ENCODE measurements around the gene AMACR.
"Not testable (repeated sequence)": the region's sequence is repeated elsewhere in the genome, so short reads cannot be mapped to it uniquely, and the experiment has no call there.

The AMACR gene

GRCh38 chr5:33966805-33967204, 41.0 kb downstream of the AMACR start:
- no peak for DNase-seq (ENCODE audit: low read depth)

GRCh38 chr5:33964132-33964700, 43.6 kb downstream of the AMACR start:
- no peak for DNase-seq (ENCODE audit: low read depth)

- no peak for DNase-seq (ENCODE audit: low read depth)
Measured at GRCh38 chr5:33958176-33958575, 49.7 kb downstream of the AMACR start.

- no peak for DNase-seq (ENCODE audit: low read depth)
Measured at GRCh38 chr5:33957577-33958150, 50.2 kb downstream of the AMACR start.

- not testable (repeated sequence) for DNase-seq (ENCODE audit: low read depth)
Measured at GRCh38 chr5:33952175-33952574, 55.7 kb downstream of the AMACR start.

- DNase-seq (ENCODE audit: low read depth) = no peak
Measured at GRCh38 chr5:33944543-33945132, 63.2 kb downstream of the AMACR start.

- no peak for DNase-seq (ENCODE audit: low read depth)
Measured at GRCh38 chr5:33941090-33941489, 66.8 kb downstream of the AMACR start.

- DNase-seq (ENCODE audit: low read depth) = no peak
Measured at GRCh38 chr5:33939556-33940262, 68.1 kb downstream of the AMACR start.

GRCh38 chr5:33938881-33939280, 69.0 kb downstream of the AMACR start:
- no peak for DNase-seq (ENCODE audit: low read depth)

- DNase-seq (ENCODE audit: low read depth) = no peak
Measured at GRCh38 chr5:33938507-33938796, 69.4 kb downstream of the AMACR start.

GRCh38 chr5:33937707-33938506, 69.9 kb downstream of the AMACR start:
- no peak for DNase-seq (ENCODE audit: low read depth)

- no peak for DNase-seq (ENCODE audit: low read depth)
Measured at GRCh38 chr5:33937017-33937706, 70.7 kb downstream of the AMACR start.

- DNase-seq (ENCODE audit: low read depth) = no peak
Measured at GRCh38 chr5:33936381-33937016, 71.4 kb downstream of the AMACR start, which contains the start of gene RXFP3. Gene RXFP3 (plus strand): TSS chr5:33936386. CDS start chr5:33936741, 355 bp downstream.
